Measurements from ENCODE around the gene THOC6.

THOC6 gene

GRCh38 chr16:3017794-3018506, 5.9 kb upstream of the THOC6 start, which contains the start of gene CLDN6:
Gene CLDN6, minus strand, starts transcription at chr16:3018183. Its CDS starts 2,162 bp downstream, at chr16:3016021.
- FAIRE-seq, result no peak

GRCh38 chr16:3019594-3020246, 4.1 kb upstream of the THOC6 start:
- FAIRE-seq, result no peak

DNA sequence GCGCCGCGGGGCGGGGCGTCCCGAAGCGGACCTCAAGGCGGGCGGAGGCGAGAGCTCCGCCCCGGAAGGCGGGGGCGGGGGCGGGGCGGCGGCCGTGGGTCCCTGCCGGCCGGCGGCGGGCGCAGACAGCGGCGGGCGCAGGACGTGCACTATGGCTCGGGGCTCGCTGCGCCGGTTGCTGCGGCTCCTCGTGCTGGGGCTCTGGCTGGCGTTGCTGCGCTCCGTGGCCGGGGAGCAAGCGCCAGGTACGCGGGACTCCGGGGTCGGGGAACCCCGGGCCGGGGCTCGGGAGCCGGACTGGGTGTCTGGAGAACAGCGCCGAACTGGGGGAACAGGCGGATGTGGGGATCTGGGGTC, 3.6 kb upstream of the THOC6 start, which contains the start of gene TNFRSF12A:
TNFRSF12A (plus strand) TSS at position 122 of the 357 bp plus-strand sequence; CDS start at position 152, 30 bp downstream.
- no peak for FAIRE-seq

DNA sequence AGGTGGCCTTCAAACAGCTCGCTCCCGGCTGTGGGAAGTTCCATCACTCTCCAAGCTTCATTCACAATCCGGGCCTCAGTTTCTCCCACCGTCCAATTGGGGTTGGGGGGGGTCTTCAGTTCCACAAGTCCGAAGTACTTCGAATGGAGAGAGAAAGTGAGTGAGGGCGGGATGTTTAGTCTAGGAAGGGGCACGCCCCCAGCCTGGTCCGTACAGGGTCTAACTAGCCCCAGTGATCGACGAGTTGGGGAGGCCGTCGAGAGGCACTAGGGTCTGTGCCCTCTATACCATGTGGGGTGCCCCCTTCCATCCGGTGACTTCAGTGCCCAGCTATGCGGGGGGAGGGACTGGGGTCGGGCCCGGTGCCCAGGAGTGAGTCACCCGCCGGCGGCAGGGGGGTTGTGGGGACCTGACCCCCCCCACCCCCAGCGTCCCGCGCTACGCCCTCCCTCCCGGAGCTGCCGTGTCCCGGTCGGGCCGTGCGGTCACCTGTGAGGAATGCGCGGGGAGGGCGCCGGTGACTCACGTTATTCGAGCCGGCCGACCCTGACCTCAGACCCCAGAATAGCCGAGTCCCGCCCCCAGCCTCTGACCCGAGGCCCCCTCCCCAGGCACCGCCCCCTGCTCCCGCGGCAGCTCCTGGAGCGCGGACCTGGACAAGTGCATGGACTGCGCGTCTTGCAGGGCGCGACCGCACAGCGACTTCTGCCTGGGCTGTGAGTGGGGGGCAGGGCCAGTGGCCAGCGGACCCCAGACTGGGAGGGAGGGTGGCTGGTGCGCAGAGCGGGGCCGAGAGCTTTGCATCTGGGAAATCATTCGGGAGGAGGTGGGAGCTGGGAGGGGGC, 3.0 kb upstream of the THOC6 start:
- no peak for FAIRE-seq

DNA sequence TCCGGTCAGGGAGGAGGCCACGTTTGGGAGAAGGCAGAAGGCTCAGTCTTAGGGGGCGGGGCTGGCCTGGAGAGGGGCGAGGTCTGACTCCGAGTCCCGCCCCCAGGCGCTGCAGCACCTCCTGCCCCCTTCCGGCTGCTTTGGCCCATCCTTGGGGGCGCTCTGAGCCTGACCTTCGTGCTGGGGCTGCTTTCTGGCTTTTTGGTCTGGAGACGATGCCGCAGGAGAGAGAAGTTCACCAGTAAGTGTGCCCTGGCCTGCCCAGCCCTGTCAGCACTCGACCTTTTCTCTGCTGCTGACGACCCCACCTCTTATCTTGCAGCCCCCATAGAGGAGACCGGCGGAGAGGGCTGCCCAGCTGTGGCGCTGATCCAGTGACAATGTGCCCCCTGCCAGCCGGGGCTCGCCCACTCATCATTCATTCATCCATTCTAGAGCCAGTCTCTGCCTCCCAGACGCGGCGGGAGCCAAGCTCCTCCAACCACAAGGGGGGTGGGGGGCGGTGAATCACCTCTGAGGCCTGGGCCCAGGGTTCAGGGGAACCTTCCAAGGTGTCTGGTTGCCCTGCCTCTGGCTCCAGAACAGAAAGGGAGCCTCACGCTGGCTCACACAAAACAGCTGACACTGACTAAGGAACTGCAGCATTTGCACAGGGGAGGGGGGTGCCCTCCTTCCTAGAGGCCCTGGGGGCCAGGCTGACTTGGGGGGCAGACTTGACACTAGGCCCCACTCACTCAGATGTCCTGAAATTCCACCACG, 2.2 kb upstream of the THOC6 start:
- FAIRE-seq, result peak; percentile 74

DNA sequence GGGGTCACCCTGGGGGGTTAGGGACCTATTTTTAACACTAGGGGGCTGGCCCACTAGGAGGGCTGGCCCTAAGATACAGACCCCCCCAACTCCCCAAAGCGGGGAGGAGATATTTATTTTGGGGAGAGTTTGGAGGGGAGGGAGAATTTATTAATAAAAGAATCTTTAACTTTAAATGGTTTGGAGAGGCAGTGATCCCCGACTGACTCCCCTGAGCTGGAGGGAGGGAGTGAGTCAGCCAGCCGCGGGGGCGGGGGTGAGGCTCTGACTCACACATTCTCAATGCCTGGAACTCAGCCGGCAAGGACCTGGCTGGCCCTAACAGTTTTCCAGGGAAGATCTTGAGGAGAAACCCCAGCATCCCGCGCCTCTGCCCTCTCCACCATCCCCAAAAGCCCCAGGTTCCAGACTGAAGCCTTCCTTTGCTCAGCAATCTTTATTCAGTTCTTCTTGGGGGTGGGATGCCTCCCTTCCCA, 1.6 kb upstream of the THOC6 start:
- FAIRE-seq, result no peak

- no peak for FAIRE-seq
Observed at GRCh38 chr16:3022684-3023414, 986 bp upstream of the THOC6 start.

DNA sequence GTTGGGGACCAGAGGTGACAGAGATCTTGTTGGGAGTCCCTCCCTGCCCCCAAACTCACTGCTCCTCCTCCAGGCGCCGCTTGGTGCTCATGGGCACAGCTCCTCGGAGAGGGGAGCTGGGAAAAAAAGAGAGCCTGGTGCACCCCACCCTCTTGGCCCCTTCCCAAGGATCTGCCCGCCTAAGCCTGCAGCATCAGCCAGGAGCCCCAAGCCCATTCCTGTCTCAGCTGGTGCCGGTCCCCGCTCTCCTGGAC, 493 bp upstream of the THOC6 start:
- FAIRE-seq, result no peak

DNA sequence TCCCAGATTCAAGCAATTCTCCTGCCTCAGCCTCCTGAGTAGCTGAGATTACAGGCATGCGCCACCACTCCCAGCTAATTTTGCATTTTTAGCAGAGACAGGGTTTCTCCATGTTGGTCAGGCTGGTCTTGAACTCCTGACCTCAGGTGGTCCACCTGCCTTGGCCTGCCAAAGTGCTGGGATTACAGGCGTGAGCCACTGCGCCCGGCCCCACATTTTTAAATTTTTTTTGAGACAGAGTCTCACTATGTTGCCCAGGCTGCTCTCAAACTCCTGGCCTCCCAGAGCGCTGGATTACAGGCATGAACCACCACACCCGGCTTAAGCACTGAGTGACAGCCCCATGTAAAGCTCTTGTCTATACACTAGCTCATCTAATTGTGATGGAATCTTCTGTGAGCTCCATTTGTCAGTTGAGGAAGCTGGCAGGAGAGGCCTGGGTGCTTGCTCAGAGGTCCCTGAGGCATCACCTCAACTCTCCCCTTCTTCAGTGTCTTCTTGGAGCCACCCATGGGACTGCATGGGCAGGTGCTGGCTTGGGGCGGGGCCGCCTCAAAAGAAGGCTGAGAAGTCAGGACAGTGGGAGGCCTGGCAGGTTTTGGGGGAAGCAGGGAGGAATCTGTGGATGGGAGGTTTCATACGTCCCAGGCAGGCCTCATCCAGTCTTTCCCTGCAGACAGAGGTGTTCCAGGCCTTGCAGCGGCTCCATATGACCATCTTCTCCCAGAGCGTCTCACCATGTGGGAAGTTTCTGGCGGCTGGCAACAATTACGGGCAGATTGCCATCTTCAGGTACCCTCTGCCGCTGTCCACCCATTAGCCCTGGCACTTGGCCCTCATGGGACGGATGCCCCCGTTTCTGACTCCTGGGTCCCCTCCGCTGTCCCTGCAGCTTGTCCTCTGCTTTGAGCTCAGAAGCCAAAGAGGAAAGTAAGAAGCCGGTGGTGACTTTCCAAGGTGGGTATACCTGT, 1.5 kb downstream of the THOC6 start:
- no peak for FAIRE-seq

- FAIRE-seq, result no peak
Observed at GRCh38 chr16:3026003-3026378, 2.2 kb downstream of the THOC6 start.

- FAIRE-seq, result no peak
Observed at GRCh38 chr16:3026609-3027488, 3.0 kb downstream of the THOC6 start.

GRCh38 chr16:3027489-3027795, 3.6 kb downstream of the THOC6 start:
- FAIRE-seq, result no peak

DNA sequence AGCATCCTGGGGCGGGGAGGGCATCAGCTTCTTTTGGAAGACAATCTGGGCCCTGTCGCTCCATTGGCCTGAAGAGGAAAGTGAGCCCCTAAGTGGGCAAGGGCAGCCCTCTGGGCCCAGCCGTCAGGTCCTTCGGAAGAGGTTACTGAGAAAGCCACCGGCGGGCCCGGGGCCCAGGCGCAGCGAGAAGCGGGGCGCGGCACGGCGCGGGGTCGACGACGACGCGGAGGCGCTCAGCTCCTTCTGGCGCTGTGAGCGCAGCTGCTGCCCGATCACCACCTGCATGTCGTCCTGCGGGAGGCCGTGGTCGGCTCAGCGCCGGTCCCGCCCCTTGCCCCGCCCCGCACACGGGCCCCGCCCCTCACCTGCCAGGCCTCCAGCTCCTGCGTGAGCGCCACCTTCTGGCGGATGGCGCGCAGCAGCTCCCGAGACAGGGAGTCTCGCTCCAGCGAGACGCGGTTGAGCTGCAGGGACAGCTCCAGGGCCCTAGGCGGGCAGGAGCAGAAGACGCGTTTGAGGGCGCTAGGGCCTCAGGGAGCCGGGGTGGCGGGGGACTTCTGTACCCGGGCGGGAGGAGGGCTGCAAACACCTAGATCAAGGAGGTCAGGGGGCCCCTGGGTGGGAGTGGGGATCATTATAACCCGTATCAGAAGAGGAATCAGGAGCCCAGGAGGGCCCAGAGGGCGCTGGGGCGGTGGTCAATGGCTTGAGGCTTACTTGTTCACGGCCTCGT, 4.3 kb downstream of the THOC6 start:
- no peak for FAIRE-seq

GRCh38 chr16:3028716-3029319, 5.0 kb downstream of the THOC6 start:
- FAIRE-seq, result no peak

GRCh38 chr16:3029491-3030221, 5.8 kb downstream of the THOC6 start:
- FAIRE-seq, result no peak

GRCh38 chr16:3030222-3031212, 6.7 kb downstream of the THOC6 start:
- FAIRE-seq, result no peak

- FAIRE-seq, result no peak
Observed at GRCh38 chr16:3032624-3033023, 8.8 kb downstream of the THOC6 start.
